Pulmonary artery endothelial cell (primary cell): ENCODE results near the gene NEK3. TPM values are rescaled to one million over a fixed set of nuclear protein-coding genes. Genes with fewer than 3 reads are reported as not detected.
A peak's percentile ranks its signal among the peaks of the same experiment; 100 is the strongest.
"Not testable (repeated sequence)": the region's sequence is repeated elsewhere in the genome, so short reads cannot be mapped to it uniquely, and the experiment has no call there.

Experiments used
- DNase-seq: peaks from one replicate; pipeline ENCODE4 v3.0.0-alpha.2; 2011; ENCODE audit warnings: low read depth, low spot score
- total RNA-seq: library from RNA; depleted of rRNA; stranded (reverse); fragments of >200 nt; gene quantifications from 2 replicates; pipeline ENCODE4 v1.2.3, GENCODE V29; 2014

The NEK3 gene, protein sequence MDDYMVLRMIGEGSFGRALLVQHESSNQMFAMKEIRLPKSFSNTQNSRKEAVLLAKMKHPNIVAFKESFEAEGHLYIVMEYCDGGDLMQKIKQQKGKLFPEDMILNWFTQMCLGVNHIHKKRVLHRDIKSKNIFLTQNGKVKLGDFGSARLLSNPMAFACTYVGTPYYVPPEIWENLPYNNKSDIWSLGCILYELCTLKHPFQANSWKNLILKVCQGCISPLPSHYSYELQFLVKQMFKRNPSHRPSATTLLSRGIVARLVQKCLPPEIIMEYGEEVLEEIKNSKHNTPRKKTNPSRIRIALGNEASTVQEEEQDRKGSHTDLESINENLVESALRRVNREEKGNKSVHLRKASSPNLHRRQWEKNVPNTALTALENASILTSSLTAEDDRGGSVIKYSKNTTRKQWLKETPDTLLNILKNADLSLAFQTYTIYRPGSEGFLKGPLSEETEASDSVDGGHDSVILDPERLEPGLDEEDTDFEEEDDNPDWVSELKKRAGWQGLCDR
- 8.5 and 16.9 TPM in 2 replicates for total RNA-seq

DNA sequence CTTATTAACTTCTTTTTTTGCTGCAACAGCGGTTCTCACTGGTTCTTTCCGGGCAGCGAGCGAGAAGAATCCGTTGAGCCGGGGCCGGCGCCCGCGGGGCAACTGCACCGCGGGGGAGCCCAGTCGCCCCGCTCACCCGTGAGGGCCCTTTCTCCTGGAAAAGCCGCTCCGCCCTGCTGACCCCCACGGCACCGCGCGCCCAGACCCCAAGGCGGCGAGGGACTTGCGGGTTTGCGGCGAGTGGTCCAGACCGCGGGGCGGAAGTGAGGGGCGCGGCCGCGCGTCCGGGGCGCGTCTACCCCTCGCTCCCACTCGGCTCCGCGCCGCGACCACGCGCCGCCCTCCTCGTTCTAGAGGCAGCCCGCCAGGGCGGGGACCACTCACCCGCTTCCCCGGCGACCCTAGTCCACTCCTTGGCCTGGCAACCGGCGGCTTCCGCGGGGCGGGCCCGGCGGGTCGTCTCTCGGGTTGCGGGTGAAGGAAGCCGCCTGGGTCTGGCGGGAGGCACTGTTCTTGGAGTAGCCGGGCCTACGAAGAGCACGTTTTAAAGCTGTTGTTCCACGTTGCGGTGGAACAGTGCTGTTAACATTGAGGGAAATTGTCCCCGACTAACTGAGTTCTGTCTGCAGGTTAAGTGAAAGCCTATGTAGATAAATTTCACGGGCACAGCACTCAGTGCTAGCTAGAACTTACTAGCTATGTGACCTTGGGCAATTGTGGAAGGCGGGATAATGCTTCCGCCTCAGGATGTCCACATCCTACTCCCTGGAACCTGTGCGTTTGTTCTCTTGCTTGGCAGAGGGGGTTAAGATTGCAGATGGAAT is at the start of gene NEK3:
Gene NEK3 (minus strand): TSS at position 439 of the 824 bp plus-strand sequence. CDS start 3,406 bp downstream, outside the sequence.
- peak; percentile 32 for DNase-seq

DNA sequence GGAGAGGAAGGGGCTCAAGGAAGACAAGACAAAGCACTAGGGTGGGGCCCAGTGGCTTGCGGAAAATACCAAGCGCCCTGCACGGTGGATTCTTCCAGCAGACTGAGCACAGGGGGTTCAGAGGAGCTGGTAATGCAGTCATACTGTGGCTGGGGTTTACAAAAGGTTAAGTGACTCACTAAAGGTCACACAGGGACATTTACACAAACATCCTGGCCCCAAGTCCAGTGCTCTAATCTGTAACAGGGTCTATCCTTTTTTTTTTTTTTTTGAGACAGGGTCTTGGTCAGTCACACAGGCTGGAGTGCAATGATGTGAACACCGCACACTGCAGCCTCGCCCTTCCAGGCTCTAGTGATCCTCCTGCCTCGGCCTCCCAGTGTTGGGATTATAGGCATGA is 49.0 kb upstream of the NEK3 start:
- not testable (repeated sequence) for DNase-seq

DNA sequence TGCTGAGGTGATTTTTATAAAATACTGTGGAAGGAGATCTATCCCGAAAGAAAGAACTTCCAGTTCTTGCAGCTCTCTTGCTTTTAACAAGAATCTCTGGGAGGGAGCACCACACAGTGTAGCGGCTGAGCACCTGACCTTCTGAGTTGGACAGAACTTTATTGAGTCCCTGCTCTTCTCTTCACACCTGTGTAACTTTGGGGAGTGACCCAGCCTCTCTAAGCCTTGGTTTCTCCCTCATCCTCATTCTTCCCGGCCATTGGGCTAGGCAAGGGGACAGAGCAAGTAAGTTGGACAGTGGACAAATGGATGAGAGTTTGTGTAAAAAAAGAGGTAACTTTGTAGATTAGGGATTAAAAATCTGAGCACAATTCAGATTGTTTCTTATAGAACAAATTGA is 48.5 kb upstream of the NEK3 start:
- not testable (repeated sequence) for DNase-seq

DNA sequence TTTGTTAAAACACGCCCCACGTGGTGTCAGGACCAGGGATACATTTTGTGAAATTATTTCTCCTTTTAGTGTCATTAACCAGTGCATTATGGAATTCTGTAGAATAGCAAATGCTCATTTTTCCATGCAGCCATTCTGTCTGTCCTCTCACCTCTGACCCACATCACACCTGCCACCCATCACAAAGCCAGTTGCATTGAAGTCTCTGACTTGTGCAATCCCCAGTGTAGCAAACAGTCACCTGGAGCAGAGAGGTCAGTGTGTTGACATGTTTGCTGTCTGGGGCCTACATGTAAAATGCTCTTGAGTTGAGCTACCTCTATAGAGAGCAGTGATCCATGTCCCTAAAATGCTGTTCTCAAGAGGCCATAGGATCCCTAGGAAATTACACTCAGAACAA is 47.9 kb upstream of the NEK3 start:
- not testable (repeated sequence) for DNase-seq

DNA sequence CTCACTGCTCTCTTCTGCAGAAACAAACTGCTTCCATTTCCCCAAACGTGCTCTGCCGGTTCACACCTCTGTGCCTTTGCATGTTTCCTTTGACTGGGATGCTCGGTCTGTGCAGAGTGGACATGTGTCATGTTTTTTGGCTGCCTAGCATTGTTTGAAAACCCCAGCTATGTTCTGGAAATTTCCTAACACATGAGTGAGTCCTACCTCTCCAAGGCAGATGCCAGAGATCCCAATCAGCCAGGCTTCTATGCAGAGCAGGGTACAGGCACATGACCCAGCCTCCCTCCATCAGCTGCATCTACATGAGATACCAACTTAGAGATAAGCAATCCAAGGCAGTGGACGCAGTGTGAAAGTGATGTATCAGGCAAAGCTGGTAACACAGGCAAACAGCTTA is 45.1 kb upstream of the NEK3 start:
- DNase-seq, result not testable (repeated sequence)

DNA sequence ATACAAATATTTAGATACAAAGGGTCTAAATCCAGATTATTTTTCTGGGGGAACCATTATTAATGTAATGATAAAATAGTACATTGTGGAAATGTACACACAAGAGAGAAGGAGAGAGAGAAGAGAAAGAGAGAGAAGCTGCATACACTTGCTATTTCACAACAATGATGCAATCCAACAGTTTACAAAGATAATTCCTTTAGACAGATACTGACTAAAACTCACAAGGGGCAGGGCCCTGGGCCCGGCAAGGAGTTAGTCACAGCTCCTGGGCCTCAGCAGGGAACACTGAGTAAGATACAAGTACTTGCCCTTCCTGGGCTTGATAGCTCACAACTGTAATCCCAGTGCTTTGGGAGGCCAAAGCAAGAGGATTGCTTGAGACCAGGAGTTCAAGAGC is 44.5 kb upstream of the NEK3 start:
- not testable (repeated sequence) for DNase-seq

DNA sequence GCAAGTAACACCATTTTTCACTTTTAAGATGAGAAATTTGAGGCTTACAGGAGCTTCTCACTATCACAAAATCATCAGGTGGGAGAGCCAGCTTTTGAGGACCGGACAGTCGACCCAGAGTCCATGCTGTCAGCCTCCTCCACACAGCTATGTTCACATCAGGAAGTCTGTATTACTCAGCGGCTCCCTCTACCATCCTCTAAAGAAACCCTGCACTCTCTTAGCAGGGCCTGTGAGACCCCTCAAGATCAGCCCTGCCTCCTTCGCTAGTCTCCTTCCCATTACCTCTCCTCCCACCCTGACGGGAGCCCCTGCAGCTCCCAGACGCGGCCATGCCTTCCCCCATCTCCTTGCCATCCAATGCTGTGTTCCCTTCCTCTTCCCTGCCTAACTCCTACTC is 43.1 kb upstream of the NEK3 start:
- DNase-seq, result not testable (repeated sequence)

DNA sequence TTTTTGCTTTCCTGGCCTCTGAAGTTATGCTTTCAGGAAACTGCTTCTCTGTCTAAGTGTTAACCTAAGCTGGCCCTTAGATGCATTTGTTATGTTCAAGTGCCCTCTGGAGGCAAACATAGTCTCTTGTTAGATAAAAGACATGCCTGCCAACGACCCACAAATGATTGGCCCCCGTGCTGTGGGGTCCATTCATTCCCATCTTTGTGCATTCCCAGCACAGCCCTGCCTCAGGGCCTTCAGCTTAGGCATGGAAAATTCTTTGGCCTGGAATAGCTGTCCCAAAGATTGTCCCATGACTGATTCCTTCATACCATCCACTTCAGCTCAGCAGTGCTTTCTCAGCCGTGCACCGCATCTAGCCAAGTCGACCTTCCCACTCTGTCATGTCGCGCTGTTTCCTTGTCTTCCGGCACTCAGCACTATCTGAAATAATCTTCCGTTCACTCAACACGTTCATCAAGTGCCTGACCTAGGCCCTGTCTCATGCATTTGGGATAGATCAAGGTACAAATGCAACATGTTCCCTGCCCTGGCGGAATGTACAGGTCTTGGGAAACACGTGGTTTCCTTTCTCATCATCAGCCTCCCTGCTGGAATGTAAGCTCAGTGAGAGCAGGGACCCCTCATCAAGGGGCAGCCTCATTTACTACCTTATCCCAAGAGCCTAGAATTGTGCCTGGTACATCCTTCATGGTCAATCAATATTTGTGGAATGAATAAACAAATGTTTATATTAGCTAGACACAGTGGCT is 42.2 kb upstream of the NEK3 start:
- not testable (repeated sequence) for DNase-seq

DNA sequence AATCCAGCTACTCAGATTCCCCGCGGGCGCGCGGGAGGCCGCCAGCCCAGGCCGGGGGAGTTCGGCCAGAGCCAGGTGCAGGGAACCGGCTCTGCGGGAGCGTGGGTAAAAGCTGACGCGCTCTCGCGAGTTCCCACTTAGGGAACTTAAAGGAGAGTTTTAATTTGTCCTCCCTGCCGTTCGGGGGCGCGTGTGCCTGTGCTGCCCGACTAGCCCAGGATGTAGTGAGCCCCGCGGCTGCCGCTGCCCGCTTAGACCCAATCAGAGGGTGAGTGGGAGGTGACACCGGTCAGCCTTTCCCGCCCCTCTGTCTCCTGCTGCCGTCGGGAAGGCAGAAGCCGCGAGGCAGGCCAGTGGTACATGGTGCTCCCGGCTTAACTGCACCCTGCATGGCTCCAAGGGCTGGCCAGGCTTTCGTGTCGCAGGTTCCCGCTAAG is 36.0 kb upstream of the NEK3 start:
- DNase-seq, result peak; percentile 45

- no peak for DNase-seq
Measured at GRCh38 chr13:52194184-52194868, 34.9 kb upstream of the NEK3 start.

DNA sequence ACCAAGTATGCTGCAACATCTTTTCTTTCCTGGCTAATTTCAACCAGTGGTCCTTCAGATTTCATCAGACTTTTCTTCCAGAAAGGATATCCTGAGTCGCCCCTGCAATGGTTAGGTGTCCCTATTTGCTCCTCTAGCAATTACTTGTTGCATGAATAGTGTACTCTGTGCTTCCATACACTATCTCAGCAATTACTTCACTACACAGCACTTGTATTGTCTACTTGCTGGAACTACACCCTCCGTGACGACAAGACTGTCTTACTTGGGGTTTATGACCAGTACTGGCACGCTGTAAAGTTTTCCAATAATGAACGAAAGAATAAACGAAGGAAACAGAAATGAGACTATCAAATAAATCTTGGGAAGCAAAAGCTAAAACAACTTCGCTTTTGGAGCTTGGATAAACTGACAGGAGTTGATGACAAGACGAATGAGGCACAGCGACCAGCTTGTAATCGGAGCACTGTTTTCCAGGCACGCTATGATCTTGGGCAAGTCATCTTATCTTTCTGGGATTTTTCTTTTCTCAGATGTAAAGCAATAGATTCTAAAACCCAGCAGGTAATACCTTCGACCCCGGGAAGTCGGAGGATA is 34.3 kb upstream of the NEK3 start:
- not testable (repeated sequence) for DNase-seq

GRCh38 chr13:52187424-52188187 is 28.2 kb upstream of the NEK3 start:
- not testable (repeated sequence) for DNase-seq

GRCh38 chr13:52187029-52187423 is 27.6 kb upstream of the NEK3 start:
- DNase-seq, result no peak

DNA sequence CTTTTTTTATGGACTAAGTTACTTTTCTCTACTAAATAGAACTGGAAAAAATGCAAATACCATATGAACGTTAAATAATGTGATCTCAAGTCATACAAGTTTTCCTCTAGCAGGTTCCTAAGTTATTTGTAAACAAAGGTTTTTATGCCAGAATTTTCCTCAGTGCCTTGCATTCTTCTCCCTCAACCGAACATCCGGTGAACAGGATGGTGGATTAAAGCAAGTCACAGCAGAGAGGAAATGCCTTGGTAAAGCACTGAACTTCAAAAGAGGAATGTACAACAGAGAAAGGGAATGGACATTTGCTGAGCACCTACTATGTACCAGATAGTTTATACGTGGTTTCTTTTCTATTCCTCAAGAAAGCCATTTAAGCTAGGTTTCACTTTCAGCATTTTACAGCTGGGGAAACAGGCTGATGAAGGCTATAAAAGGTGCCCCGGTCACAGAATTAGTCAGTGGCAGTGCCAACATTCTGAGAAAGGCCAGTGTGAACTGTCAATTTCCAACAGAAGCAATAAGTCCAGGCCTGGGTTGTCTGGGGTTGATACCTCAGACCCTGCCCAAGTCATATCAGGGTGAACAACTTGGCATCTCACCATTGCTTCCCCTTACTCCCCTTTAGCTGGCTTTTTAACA is 22.0 kb upstream of the NEK3 start:
- DNase-seq, result not testable (repeated sequence)

- no peak for DNase-seq
Measured at GRCh38 chr13:52179925-52180324, 20.5 kb upstream of the NEK3 start.

DNA sequence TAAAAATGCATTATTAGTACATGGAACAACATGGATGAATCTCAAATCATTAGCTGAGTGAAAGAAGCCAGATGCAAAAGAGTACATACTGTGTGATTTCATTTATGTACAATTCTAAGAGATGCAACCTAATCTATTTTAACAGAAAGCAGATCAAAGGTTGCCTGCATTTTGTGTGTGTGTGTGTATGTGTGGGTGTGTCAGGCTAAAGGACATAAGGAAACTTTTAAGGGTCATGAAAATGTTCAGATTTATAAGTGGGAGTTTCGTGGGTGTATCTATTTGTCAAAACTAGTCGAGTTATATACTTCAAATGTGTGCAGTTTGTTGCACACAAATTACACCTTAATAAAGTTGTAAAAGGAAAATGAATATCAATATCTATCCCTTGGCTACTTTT is 17.9 kb upstream of the NEK3 start:
- no peak for DNase-seq

DNA sequence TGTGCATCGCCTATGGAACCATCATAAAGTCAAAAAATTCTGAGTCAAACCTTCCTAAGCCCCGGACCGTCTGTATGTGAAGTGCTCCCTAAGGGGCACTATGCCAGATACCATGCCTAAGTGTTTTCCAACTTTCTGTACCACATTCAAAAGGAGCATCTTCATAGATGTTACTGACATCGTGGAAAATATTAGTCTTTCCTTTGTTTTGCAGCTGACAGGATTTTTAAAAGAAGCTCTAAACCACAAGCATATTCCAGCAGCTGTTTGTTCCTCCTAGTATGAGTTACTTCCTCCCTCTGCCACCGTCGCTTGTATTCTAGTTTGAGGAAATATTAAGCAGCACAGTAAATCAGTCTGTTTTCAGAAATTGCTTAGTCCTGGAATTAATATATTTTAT is 14.6 kb upstream of the NEK3 start:
- not testable (repeated sequence) for DNase-seq

DNA sequence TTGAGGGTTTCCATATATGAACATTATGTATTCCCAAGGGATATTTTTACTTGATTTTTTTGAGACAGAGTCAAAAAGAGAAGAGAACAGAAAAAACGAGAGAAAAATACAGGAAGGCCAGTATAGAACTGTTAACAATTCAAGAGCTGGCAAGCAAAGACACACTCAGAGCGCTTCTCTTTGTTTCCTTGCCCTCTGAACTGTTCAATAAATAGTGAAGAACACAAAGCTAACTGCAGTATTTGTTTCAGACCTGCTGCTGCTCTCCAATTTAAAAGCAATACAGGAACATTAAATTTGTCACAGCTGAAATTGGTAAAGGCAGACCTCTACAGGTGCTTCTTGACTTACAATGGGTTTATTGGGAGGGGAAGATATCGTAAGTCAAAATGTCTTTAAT is 14.0 kb upstream of the NEK3 start:
- no peak for DNase-seq

DNA sequence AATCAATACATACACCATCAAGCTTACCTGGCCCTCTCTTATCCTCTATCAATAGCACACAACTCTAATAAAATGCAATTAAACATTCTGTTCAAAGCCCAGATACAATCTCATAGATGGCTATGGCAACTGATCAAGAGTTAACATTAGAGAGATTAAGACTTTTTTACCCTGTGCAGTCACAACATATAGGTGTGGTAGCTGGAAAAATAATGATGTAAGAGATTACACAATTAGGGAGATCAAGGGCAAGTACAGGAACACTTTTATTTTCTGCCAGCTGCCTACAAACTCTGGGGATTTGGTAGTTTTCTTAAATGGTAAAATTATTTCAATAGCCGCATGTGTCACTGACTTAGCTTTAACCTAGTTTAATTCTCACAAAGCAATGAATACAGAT is 12.3 kb upstream of the NEK3 start:
- DNase-seq, result not testable (repeated sequence)
